Aorta (tissue), 5 donors: ENCODE results near the gene SLC34A3. TPM values are rescaled to one million over a fixed set of nuclear protein-coding genes. Genes with fewer than 3 reads are reported as not detected.

Source experiments
- ATAC-seq: fragments of 200-7000 bp; cut with Tn5 transposase; one replicate; pipeline ENCODE4 v1.9.1; 2022; ENCODE audit warnings: moderate library complexity; ENCODE audit not compliant: low FRiP score
- DNase-seq, 2 donors: peaks; one replicate each; pipeline ENCODE4 v3.0.0-alpha.2; 2020
- H3K27ac ChIP-seq, 2 donors: one replicate each; pipeline ENCODE4 v1.5.1; 2013; ENCODE audit warnings: low read length in 2 of 2, mild to moderate bottlenecking in 2 of 2, moderate library complexity in 2 of 2, control low read depth in 1 of 2, inconsistent platforms in 1 of 2, low read depth in 1 of 2
- H3K27me3 ChIP-seq, 2 donors: one replicate each; pipeline ENCODE4 v1.6.1; 2013; ENCODE audit warnings: control low read depth in 1 of 2, low read length in 1 of 2, mild to moderate bottlenecking in 1 of 2, moderate library complexity in 1 of 2; ENCODE audit not compliant: insufficient read depth in 2 of 2, control insufficient read depth in 1 of 2
- H3K36me3 ChIP-seq, 2 donors: one replicate each; pipeline ENCODE4 v1.6.1; 2013; ENCODE audit warnings: control low read depth in 1 of 2, low read length in 1 of 2, mild to moderate bottlenecking in 1 of 2; ENCODE audit not compliant: insufficient read depth in 2 of 2, control insufficient read depth in 1 of 2
- H3K4me1 ChIP-seq, 2 donors: one replicate each; pipeline ENCODE4 v1.6.1; 2013; ENCODE audit warnings: low read length in 2 of 2, control low read depth in 1 of 2, mild to moderate bottlenecking in 1 of 2, moderate library complexity in 1 of 2; ENCODE audit not compliant: insufficient read depth in 2 of 2, control insufficient read depth in 1 of 2
- H3K4me3 ChIP-seq, 2 donors: one replicate each; pipeline ENCODE4 v1.5.1; 2013; ENCODE audit warnings: low read length in 2 of 2, control low read depth in 1 of 2, mild to moderate bottlenecking in 1 of 2
- H3K9me3 ChIP-seq: one replicate; pipeline ENCODE4 v1.6.1; 2013; ENCODE audit warnings: mild to moderate bottlenecking, low read length; ENCODE audit not compliant: control insufficient read depth
- WGBS, 2 donors: extraction: QIAGEN DNeasy Blood & Tissue Kit; methylation state at CpG; one replicate each; pipeline ENCODE4 v1.1.7; 2013; 5-methylcytosine and 5-hydroxymethylcytosine counted together
- intact Hi-C, 2 donors: fragments of 100-400 bp; cut with DNase I; formaldehyde crosslinking; loops; one replicate each; pipeline versions ENCODE4 v1.14.2 to v1.15.0; 2022
- polyA plus RNA-seq, 2 donors: library from polyadenylated mRNA; stranded (reverse); fragments of 200-250 nt; gene quantifications; one replicate each; pipeline ENCODE4 v1.2.3, GENCODE V29; 2013
- total RNA-seq, 2 donors: library from RNA; stranded (reverse); fragmentation: NEBNext Ultra II Directional; extraction: Animal tissue kit (Norgen Biotek cat#: 25700); gene quantifications; one replicate each; pipeline ENCODE4 v1.2.1, GENCODE V29; 2021
- donor health status: healthy with polysubstance abuse.
- donor health status: Bipolar disorder and iron deficiency.
- donor health status: DM: no; HTN: no; CAD: no.
- donor health status: DM: no; HTN: no; CAD: no.
- donor health status: DM: yes; HTN: yes; CAD: no.

Gene SLC34A3
- total and polyA plus RNA-seq, 4 donors: not detected

GRCh38 chr9:137201205-137201868, 29.4 kb upstream of the SLC34A3 start:
- Histone ChIP-seq H3K27ac (peak overlapping the region in 1 of 2 donors; percentile 35), H3K36me3 (no peaks in the 10 kb centered on the region), H3K27me3 (no peaks in the 10 kb centered on the region), H3K4me3 (peak overlapping the region; percentile 15 to 52), H3K9me3 (no peaks in the 10 kb centered on the region), H3K4me1 (peaks cover 1 to 3% of the 10 kb centered on the region in 2 donors)
- intact Hi-C loops: no loop called here
- DNase-seq: no peak
- no peak for ATAC-seq
- 18 to 19% methylated on average over 23 of the region's 23 CpGs for WGBS, 2 donors

- Histone ChIP-seq H3K4me1 (peaks cover 1 to 3% of the 10 kb centered on the region in 2 donors), H3K9me3 (no peaks in the 10 kb centered on the region), H3K4me3 (no peak overlapping the region), H3K27ac (no peak overlapping the region), H3K27me3 (no peaks in the 10 kb centered on the region), H3K36me3 (no peaks in the 10 kb centered on the region)
- ATAC-seq (no peak), DNase-seq (no peak)
- 34% methylated on average over 8 of the region's 8 CpGs for WGBS, 2 donors
- intact Hi-C loops: no loop called here
These were observed 27.7 kb upstream of the SLC34A3 start for GRCh38 chr9:137202966-137203365.

- 9 to 13% methylated on average over 21 of the region's 21 CpGs for WGBS, 2 donors
- Histone ChIP-seq H3K27me3 (no peaks in the 10 kb centered on the region), H3K9me3 (no peaks in the 10 kb centered on the region), H3K4me1 (peaks cover 1% of the 10 kb centered on the region in 2 donors), H3K4me3 (peak overlapping the region; percentile 62 to 69), H3K36me3 (no peaks in the 10 kb centered on the region), H3K27ac (no peak overlapping the region)
- no peak for ATAC-seq
- no peak for DNase-seq
- intact Hi-C loops: no loop called here
These were observed 26.0 kb upstream of the SLC34A3 start for GRCh38 chr9:137204731-137205125.

GRCh38 chr9:137205126-137206069, 25.3 kb upstream of the SLC34A3 start, which contains the start of the genes NDOR1 and TMEM203:
TSS of gene NDOR1 (plus strand) at chr9:137205700. CDS start at chr9:137205778, 78 bp downstream.
TSS of gene TMEM203 (minus strand) at chr9:137205648. CDS start at chr9:137205414, 234 bp downstream.
- H3K9me3 ChIP-seq: no peaks in the 10 kb centered on the region
- no peaks in the 10 kb centered on the region for H3K27me3 ChIP-seq
- H3K4me3 ChIP-seq: peak within 1 kb of the TSS; percentile 62 to 69
- no peaks in the 10 kb centered on the region for H3K36me3 ChIP-seq
- DNase-seq: peak; percentile 95 to 99
- H3K27ac ChIP-seq: peak within 1 kb of the TSS in 1 of 2 donors; percentile 35
- 0% methylated on average over 74 to 98 of the region's 98 CpGs for WGBS, 2 donors
- ATAC-seq: peak; percentile 81
- peaks cover 0 to 1% of the 10 kb centered on the region in 2 donors for H3K4me1 ChIP-seq
- intact Hi-C loops: no loop called here

- Histone ChIP-seq H3K27me3 (no peaks in the 10 kb centered on the region), H3K4me3 (no peak overlapping the region), H3K27ac (no peak overlapping the region), H3K36me3 (no peaks in the 10 kb centered on the region), H3K9me3 (no peaks in the 10 kb centered on the region), H3K4me1 (no peaks in the 10 kb centered on the region)
- DNase-seq: no peak
- WGBS, 2 donors: 75% methylated on average over 7 of the region's 7 CpGs
- intact Hi-C loops: no loop called here
- no peak for ATAC-seq
These were observed 24.1 kb upstream of the SLC34A3 start for GRCh38 chr9:137206602-137207001.

- WGBS, 2 donors: 76 to 88% methylated on average over 13 of the region's 13 CpGs
- Histone ChIP-seq H3K4me1 (no peaks in the 10 kb centered on the region), H3K9me3 (no peaks in the 10 kb centered on the region), H3K27me3 (no peaks in the 10 kb centered on the region), H3K27ac (no peak overlapping the region), H3K36me3 (no peaks in the 10 kb centered on the region), H3K4me3 (no peak overlapping the region)
- DNase-seq (no peak), ATAC-seq (no peak)
- intact Hi-C loops: no loop called here
These were observed 19.2 kb upstream of the SLC34A3 start for GRCh38 chr9:137211532-137211931.

- Histone ChIP-seq H3K4me1 (no peaks in the 10 kb centered on the region), H3K4me3 (no peak overlapping the region), H3K9me3 (no peaks in the 10 kb centered on the region), H3K27ac (no peak overlapping the region), H3K36me3 (no peaks in the 10 kb centered on the region), H3K27me3 (no peaks in the 10 kb centered on the region)
- intact Hi-C loops: no loop called here
- DNase-seq (no peak), ATAC-seq (no peak)
- WGBS, 2 donors: 84 to 86% methylated on average over 19 to 21 of the region's 21 CpGs
These were observed 18.2 kb upstream of the SLC34A3 start for GRCh38 chr9:137212520-137212919.

GRCh38 chr9:137213160-137214060, 17.3 kb upstream of the SLC34A3 start:
- H3K36me3 ChIP-seq: no peaks in the 10 kb centered on the region
- no peak for ATAC-seq

More at GRCh38 chr9:137213160-137214060, 17.3 kb upstream of the SLC34A3 start:
- H3K4me1 ChIP-seq: no peaks in the 10 kb centered on the region
- H3K27ac ChIP-seq: no peak overlapping the region
- no peaks in the 10 kb centered on the region for H3K9me3 ChIP-seq
- intact Hi-C loops: no loop called here
- WGBS, 2 donors: 89% methylated on average over 49 of the region's 49 CpGs
- H3K4me3 ChIP-seq: no peak overlapping the region
- no peak for DNase-seq
- H3K27me3 ChIP-seq: no peaks in the 10 kb centered on the region
